Hypothalamus (tissue), 51 donors: Measurements from ENCODE around the gene CEP72.
A peak's percentile ranks its signal among the peaks of the same experiment; 100 is the strongest.

ENCODE experiments used
- DNase-seq, 51 donors: peaks; one replicate each; lab custom pipeline; 2025; lab: John Stamatoyannopoulos, UW

CEP72 gene

GRCh38 chr5:633501-633955 lies 21.4 kb downstream of the CEP72 start:
- DNase-seq: peak in 1 of 51 donors; percentile 3

- DNase-seq: no peak
Observed at GRCh38 chr5:634191-634590, 22.1 kb downstream of the CEP72 start.

- no peak for DNase-seq
Observed at GRCh38 chr5:635306-636055, 23.3 kb downstream of the CEP72 start.

- DNase-seq: no peak
Observed at GRCh38 chr5:636951-637350, 24.8 kb downstream of the CEP72 start.

- no peak for DNase-seq
Observed at GRCh38 chr5:637581-638450, 25.7 kb downstream of the CEP72 start.

- no peak for DNase-seq
Observed at GRCh38 chr5:638501-639252, 26.5 kb downstream of the CEP72 start.

GRCh38 chr5:639253-639530 lies 27.1 kb downstream of the CEP72 start:
- no peak for DNase-seq

GRCh38 chr5:639584-640213 lies 27.6 kb downstream of the CEP72 start:
- no peak for DNase-seq

- DNase-seq: no peak
Observed at GRCh38 chr5:640461-641330, 28.6 kb downstream of the CEP72 start.

GRCh38 chr5:641331-641765 lies 29.2 kb downstream of the CEP72 start:
- no peak for DNase-seq

GRCh38 chr5:642481-642880 lies 30.3 kb downstream of the CEP72 start:
- no peak for DNase-seq

- DNase-seq: no peak
Observed at GRCh38 chr5:643351-643801, 31.2 kb downstream of the CEP72 start.

- no peak for DNase-seq
Observed at GRCh38 chr5:643811-644271, 31.7 kb downstream of the CEP72 start.

GRCh38 chr5:644509-644908 lies 32.4 kb downstream of the CEP72 start:
- DNase-seq: no peak

- DNase-seq: no peak
Observed at GRCh38 chr5:644971-645370, 32.8 kb downstream of the CEP72 start.

- DNase-seq: no peak
Observed at GRCh38 chr5:645421-645820, 33.3 kb downstream of the CEP72 start.

GRCh38 chr5:646396-647201 lies 34.5 kb downstream of the CEP72 start:
- DNase-seq: no peak

GRCh38 chr5:647311-647710 lies 35.2 kb downstream of the CEP72 start:
- no peak for DNase-seq

GRCh38 chr5:647727-648126 lies 35.6 kb downstream of the CEP72 start:
- no peak for DNase-seq
